ENCODE measurements around the gene ARFIP1.

GRCh38 chr4:152824561-152824960 lies 44.8 kb downstream of the ARFIP1 start:
- TF ChIP-seq POLR2AphosphoS5 (IDR thresholded peaks at IDR 0.05; ENCODE audit: low read depth, low read length) = no peak
- TF ChIP-seq REST (IDR thresholded peaks at IDR 0.05; ENCODE audit: insufficient read depth in 1 of 2, low read depth in 2 of 2, low read length in 2 of 2) = no peak
- TF ChIP-seq TAF1 (IDR thresholded peaks at IDR 0.05; ENCODE audit: borderline replicate concordance, insufficient read depth, low read length) = no peak
- no peak for TF ChIP-seq SIN3A (IDR thresholded peaks at IDR 0.05; ENCODE audit: borderline replicate concordance, insufficient read depth, low read length)
- no peak for TF ChIP-seq FOXP2 (optimal IDR thresholded peaks at IDR 0.05; ENCODE audit: borderline replicate concordance, extremely low read depth, extremely low read length, insufficient read depth)

Data from PFSK-1 (cell line).